ENCODE data around the gene GRIN2A.

DNA sequence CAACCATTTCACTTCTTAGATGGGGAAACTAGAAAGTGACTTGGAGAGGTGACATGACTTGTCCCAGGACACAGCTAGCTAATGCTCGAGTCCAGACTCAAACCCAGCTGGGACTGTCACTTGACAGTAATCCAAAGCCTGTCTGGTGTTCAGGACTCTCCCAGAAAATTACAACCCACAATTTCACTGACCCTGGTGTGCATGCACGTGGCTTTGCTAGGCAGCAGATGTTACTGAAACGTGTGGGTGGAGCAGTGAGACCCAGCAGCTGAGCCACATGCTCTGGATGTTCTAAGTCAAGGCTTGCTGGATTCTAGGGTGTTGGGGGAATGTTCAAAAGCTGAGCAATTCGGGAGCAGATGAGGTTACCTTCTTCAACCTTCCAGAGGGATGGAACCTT, 364.6 kb downstream of the GRIN2A start:
- TF ChIP-seq EZH2 (IDR thresholded peaks at IDR 0.05; ENCODE audit: insufficient read depth, poor library complexity, severe bottlenecking) (no peak), EZH2phosphoT487 (IDR thresholded peaks at IDR 0.05; ENCODE audit: insufficient read depth, low read depth) (no peak)

Measured in GM23248 (cell line).